ENCODE measurements around the gene UTS2.

Gene UTS2

GRCh38 chr1:7863756-7864328 is 11.0 kb upstream of the UTS2 start:
- H3K4me3 ChIP-seq (ENCODE audit: low read depth, low read length), result no peak overlapping the region
- TF ChIP-seq CTCF (IDR thresholded peaks at IDR 0.05; ENCODE audit: borderline replicate concordance, insufficient read depth, low read depth, low read length), result no peak

- TF ChIP-seq CTCF (IDR thresholded peaks at IDR 0.05; ENCODE audit: borderline replicate concordance, insufficient read depth, low read depth, low read length), result no peak
- no peak overlapping the region for H3K4me3 ChIP-seq (ENCODE audit: low read depth, low read length)
Measured at GRCh38 chr1:7862211-7863060, 9.6 kb upstream of the UTS2 start.

- no peak overlapping the region for H3K4me3 ChIP-seq (ENCODE audit: low read depth, low read length)
- TF ChIP-seq CTCF (IDR thresholded peaks at IDR 0.05; ENCODE audit: borderline replicate concordance, insufficient read depth, low read depth, low read length), result no peak
Measured at GRCh38 chr1:7861452-7861851, 8.6 kb upstream of the UTS2 start.

- no peak overlapping the region for H3K4me3 ChIP-seq (ENCODE audit: low read depth, low read length)
- TF ChIP-seq CTCF (IDR thresholded peaks at IDR 0.05; ENCODE audit: borderline replicate concordance, insufficient read depth, low read depth, low read length), result no peak
Measured at GRCh38 chr1:7860130-7860529, 7.3 kb upstream of the UTS2 start.

GRCh38 chr1:7859406-7859805 is 6.5 kb upstream of the UTS2 start:
- TF ChIP-seq CTCF (IDR thresholded peaks at IDR 0.05; ENCODE audit: borderline replicate concordance, insufficient read depth, low read depth, low read length), result no peak
- no peak overlapping the region for H3K4me3 ChIP-seq (ENCODE audit: low read depth, low read length)

- no peak for TF ChIP-seq CTCF (IDR thresholded peaks at IDR 0.05; ENCODE audit: borderline replicate concordance, insufficient read depth, low read depth, low read length)
- H3K4me3 ChIP-seq (ENCODE audit: low read depth, low read length), result no peak overlapping the region
Measured at GRCh38 chr1:7857985-7858384, 5.1 kb upstream of the UTS2 start.

- TF ChIP-seq CTCF (IDR thresholded peaks at IDR 0.05; ENCODE audit: borderline replicate concordance, insufficient read depth, low read depth, low read length), result no peak
- no peak overlapping the region for H3K4me3 ChIP-seq (ENCODE audit: low read depth, low read length)
Measured at GRCh38 chr1:7857000-7857399, 4.1 kb upstream of the UTS2 start.

Data from GM12875 (cell line).